Hepatocyte (in vitro differentiated cells): ENCODE measurements around the gene ZNF689.

Source experiments
- EZH2 ChIP-seq: fragments of 200-600 bp; sonication (generic); IDR thresholded peaks from 2 replicates; pipeline ENCODE4 v1.6.1; 2016; ENCODE audit warnings: antibody characterized with exemption, mild to moderate bottlenecking, borderline replicate concordance
- TF ChIP-seq, protein P1 (sequence below): fragments of 200-600 bp; sonication (generic); IDR thresholded peaks from 2 replicates; pipeline ENCODE4 v1.5.1; 2016; ENCODE audit warnings: antibody characterized with exemption, mild to moderate bottlenecking; ENCODE audit not compliant: poor library complexity

DNA sequence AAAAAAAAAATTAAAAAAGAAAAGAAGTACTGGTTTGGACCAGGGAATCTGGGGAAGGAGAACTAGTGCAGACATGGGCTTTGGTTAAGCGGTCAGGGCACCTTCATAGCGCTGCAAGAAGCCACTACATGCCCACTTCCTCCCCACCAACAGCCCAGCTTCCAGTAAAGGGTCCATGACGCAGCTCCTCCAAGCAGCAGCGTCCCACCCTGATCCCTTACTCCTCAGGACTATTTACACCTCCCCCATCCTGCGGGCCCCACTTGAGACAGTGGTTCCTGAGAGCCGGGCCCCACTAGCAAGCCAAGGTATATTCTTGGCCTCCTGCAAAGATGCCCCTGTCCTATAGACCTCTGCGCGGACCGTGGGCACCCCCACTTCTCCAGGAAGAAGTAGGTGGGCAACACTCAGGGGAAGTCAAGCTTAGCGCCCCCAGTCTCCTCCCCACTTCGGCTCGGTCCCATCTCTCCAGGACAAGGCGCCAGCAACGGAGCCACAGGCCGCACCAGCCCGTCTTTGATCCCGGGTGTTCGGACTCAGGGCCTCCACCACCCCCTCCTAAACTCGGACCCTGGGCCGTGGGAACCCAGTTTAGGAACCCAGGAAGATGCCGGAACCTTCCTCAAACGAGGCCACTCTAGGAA, 39.7 kb upstream of the ZNF689 start:
- TF ChIP-seq, protein P1, sequence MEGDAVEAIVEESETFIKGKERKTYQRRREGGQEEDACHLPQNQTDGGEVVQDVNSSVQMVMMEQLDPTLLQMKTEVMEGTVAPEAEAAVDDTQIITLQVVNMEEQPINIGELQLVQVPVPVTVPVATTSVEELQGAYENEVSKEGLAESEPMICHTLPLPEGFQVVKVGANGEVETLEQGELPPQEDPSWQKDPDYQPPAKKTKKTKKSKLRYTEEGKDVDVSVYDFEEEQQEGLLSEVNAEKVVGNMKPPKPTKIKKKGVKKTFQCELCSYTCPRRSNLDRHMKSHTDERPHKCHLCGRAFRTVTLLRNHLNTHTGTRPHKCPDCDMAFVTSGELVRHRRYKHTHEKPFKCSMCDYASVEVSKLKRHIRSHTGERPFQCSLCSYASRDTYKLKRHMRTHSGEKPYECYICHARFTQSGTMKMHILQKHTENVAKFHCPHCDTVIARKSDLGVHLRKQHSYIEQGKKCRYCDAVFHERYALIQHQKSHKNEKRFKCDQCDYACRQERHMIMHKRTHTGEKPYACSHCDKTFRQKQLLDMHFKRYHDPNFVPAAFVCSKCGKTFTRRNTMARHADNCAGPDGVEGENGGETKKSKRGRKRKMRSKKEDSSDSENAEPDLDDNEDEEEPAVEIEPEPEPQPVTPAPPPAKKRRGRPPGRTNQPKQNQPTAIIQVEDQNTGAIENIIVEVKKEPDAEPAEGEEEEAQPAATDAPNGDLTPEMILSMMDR: no peak
- TF ChIP-seq EZH2: no peak
